CD4-positive, alpha-beta memory T cell (primary cell): ENCODE results near the gene MRPL1. TPM values are rescaled to one million over a fixed set of nuclear protein-coding genes. Genes with fewer than 3 reads are reported as not detected.

Experiments used
- CTCF ChIA-PET: fragments of 350-600 bp; sonication (Branson Sonifier 250); formaldehyde crosslinking; loops from one replicate; lab custom pipeline; 2021; ENCODE audit warnings: inconsistent platforms; ENCODE audit not compliant: partially characterized antibody; lab: Charles Lee
- POLR2A ChIA-PET: fragments of 350-600 bp; sonication (Branson Sonifier 250); formaldehyde crosslinking; loops from one replicate; lab custom pipeline; 2021; ENCODE audit not compliant: partially characterized antibody; lab: Charles Lee
- DNase-seq, 5 donors: peaks; one replicate each; pipeline versions ENCODE4 v3.0.0 to v3.0.0-alpha.2; 2020 to 2022; ENCODE audit warnings: mixed read lengths in 1 of 5
- H3K27ac ChIP-seq: one replicate; pipeline ENCODE4 v1.7.0; 2013; ENCODE audit warnings: low read depth, low read length
- H3K27me3 ChIP-seq: 2 replicates; pipeline ENCODE4 v1.7.0; 2013; ENCODE audit warnings: mild to moderate bottlenecking, low read length, moderate library complexity; ENCODE audit not compliant: insufficient read depth
- H3K36me3 ChIP-seq: 2 replicates; pipeline ENCODE4 v1.7.0; 2013; ENCODE audit warnings: mild to moderate bottlenecking, low read length, moderate library complexity; ENCODE audit not compliant: insufficient read depth
- H3K4me1 ChIP-seq: 2 replicates; pipeline ENCODE4 v1.7.0; 2013; ENCODE audit warnings: mild to moderate bottlenecking, low read length, moderate library complexity; ENCODE audit not compliant: insufficient read depth
- H3K4me3 ChIP-seq, 2 donors: one replicate each; pipeline ENCODE4 v1.7.0; 2013; ENCODE audit warnings: low read length in 2 of 2, mild to moderate bottlenecking in 1 of 2
- H3K9me3 ChIP-seq, 2 donors: one replicate each; pipeline ENCODE4 v1.7.0; 2013; ENCODE audit warnings: low read length in 2 of 2, control low read depth in 1 of 2; ENCODE audit not compliant: control insufficient read depth in 1 of 2
- H3K27ac Mint-ChIP-seq, 7 donors: one replicate each; pipeline ENCODE4 v1.8.0; 2020 to 2021; ENCODE audit warnings: mixed read lengths in 7 of 7, mild to moderate bottlenecking in 6 of 7, inconsistent platforms in 3 of 7, moderate library complexity in 3 of 7
- H3K27me3 Mint-ChIP-seq, 2 donors: one replicate each; pipeline ENCODE4 v1.8.0; 2020 to 2021; ENCODE audit warnings: mixed read lengths in 2 of 2
- H3K36me3 Mint-ChIP-seq, 2 donors: one replicate each; pipeline ENCODE4 v1.8.0; 2020 to 2021; ENCODE audit warnings: mixed read lengths in 2 of 2, inconsistent platforms in 1 of 2, mild to moderate bottlenecking in 1 of 2
- H3K4me1 Mint-ChIP-seq, 4 donors: one replicate each; pipeline ENCODE4 v1.8.0; 2020 to 2021; ENCODE audit warnings: mixed read lengths in 4 of 4, mild to moderate bottlenecking in 1 of 4
- H3K4me3 Mint-ChIP-seq, 8 donors: one replicate each; pipeline ENCODE4 v1.8.0; 2020 to 2021; ENCODE audit warnings: mixed read lengths in 8 of 8, mild to moderate bottlenecking in 7 of 8, moderate library complexity in 6 of 8, inconsistent platforms in 3 of 8
- H3K9me3 Mint-ChIP-seq, 8 donors: one replicate each; pipeline ENCODE4 v1.8.0; 2020 to 2021; ENCODE audit warnings: mixed read lengths in 8 of 8, mild to moderate bottlenecking in 5 of 8, inconsistent platforms in 3 of 8, moderate library complexity in 1 of 8
- intact Hi-C: fragments of 100-400 bp; cut with micrococcal nuclease; formaldehyde crosslinking; loops from one replicate; pipeline ENCODE4 v1.15.1; 2023
- polyA plus RNA-seq, 2 donors: library from polyadenylated mRNA; unstranded; fragments of 300-500 nt; fragmentation: Illumina TruSeq; gene quantifications; one replicate each; pipeline ENCODE4 v1.2.3, GENCODE V29; 2021
- total RNA-seq, 2 experiments: library from RNA; stranded (reverse); gene quantifications; one replicate each; pipeline ENCODE4 v1.2.3, GENCODE V29; 2021

Gene MRPL1
- total and polyA plus RNA-seq, 4 experiments from 2014 or later = 18.6 to 46.4 (median 25.0) TPM

DNA sequence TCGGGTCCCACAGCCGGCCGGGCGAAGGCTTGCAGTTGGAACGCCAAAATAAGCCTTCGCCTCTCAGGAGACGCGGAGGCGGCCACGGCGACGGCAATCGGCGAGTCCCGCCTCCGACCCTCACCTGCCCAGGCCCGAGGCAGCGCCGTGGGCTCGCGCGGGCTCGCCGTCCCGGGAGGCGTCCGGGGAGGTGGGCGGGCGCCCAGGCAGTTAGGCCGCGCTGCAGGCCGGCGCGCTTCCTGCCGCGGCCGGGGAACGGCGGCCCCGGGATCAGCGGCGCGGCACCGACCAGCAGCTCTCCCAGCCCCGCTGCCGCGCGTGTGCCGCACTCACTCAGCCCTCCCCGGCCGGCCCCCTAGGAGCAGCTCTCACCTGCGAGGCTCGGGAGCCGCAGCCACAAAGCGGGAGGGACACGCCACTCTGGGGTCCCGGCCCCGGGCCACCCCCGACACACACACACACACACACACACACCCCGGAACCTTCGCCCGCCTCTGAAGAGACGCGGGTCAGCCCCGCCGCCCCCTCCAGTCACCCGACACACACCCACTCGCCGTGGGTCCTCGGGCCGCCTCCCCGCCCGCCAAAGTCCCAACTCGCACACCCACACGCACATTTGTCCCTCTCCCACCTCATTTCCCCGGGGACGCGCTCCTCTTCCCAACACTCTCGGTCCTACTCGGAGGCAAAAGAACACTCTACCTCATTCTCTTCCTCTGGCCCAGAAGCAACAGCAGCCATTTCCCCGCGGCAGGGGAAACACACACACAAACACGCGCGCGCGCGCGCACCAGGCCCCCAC lies 43.8 kb upstream of the MRPL1 start, which contains the start of gene CNOT6L:
TSS of gene CNOT6L (minus strand) at position 767 of the 802 bp plus-strand sequence. CDS start at position 707, 60 bp downstream.
- ChIA-PET POLR2A (interaction anchor here (0.8 to 10.2 kb wide), 15 partner anchors 9 to 103 kb away, joined by 3 to 908 read pairs (median 5); partner anchors contain the start of gene MRPL1), CTCF (interaction anchor here (1.0 to 3.3 kb wide), 7 partner anchors 9 to 48 kb away, joined by 4 to 39 read pairs (median 11); partner anchors contain the start of gene MRPL1)
- Histone ChIP-seq H3K27ac (peak within 1 kb of the TSS; percentile 98), H3K9me3 (no peaks in the 10 kb centered on the region), H3K4me3 (peak within 1 kb of the TSS; percentile 81 to 87), H3K4me1 (peaks cover 69% of the 10 kb centered on the region), H3K36me3 (no peaks in the 10 kb centered on the region), H3K27me3 (no peaks in the 10 kb centered on the region)
- H3K4me1 Mint-ChIP-seq = peaks cover 40 to 74% (median 52%) of the 10 kb centered on the region in 4 donors
- peaks cover 0 to 12% (median 0%) of the 10 kb centered on the region in 8 donors for H3K9me3 Mint-ChIP-seq
- H3K27me3 Mint-ChIP-seq = peaks cover 0 to 4% of the 10 kb centered on the region in 2 donors
- peaks cover 4 to 38% of the 10 kb centered on the region in 2 donors for H3K36me3 Mint-ChIP-seq
- DNase-seq = peak in 4 of 5 donors; percentile 41 to 92 (median 90)
- intact Hi-C loops = loop anchor here (1.0 to 5.0 kb wide), 3 partner anchors 9 to 82 kb away; no protein-coding TSS in a partner anchor
- H3K4me3 Mint-ChIP-seq = peak within 1 kb of the TSS; percentile 99 to 100 (median 100)
- peak within 1 kb of the TSS; percentile 96 to 100 (median 99) for H3K27ac Mint-ChIP-seq

DNA sequence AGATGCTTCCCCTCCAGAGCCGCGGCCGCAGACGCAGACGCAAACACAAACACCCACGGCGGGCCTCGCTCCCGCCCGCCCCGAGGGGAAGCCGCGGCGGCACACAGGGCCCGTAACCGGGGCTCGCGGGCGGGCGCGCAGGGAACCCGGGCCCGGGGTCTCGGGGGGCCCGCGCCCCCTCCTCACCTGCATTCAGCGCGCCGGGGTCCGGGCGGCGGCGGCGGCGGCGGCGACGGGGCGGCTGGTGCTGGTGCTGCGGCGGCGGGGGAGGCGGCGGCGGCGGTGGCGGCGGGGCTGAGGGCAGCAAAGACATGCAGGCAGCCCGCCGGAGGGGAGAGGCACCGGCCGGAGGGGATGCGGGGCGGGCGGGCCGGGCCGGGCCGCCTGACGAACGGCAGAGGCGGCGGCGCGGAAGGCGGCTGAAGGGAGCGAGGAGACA lies 43.2 kb upstream of the MRPL1 start:
- Histone ChIP-seq H3K9me3 (no peaks in the 10 kb centered on the region), H3K27ac (peak overlapping the region; percentile 98), H3K36me3 (no peaks in the 10 kb centered on the region), H3K27me3 (no peaks in the 10 kb centered on the region), H3K4me1 (peaks cover 64% of the 10 kb centered on the region), H3K4me3 (peak overlapping the region; percentile 81 to 87)
- Mint-ChIP-seq H3K27me3 (peaks cover 0 to 4% of the 10 kb centered on the region in 2 donors), H3K36me3 (peaks cover 4 to 35% of the 10 kb centered on the region in 2 donors), H3K4me1 (peaks cover 36 to 67% (median 47%) of the 10 kb centered on the region in 4 donors), H3K9me3 (peaks cover 0 to 12% (median 0%) of the 10 kb centered on the region in 8 donors), H3K27ac (peak overlapping the region; percentile 96 to 100 (median 99)), H3K4me3 (peak overlapping the region; percentile 99 to 100 (median 100))
- ChIA-PET POLR2A (interaction anchor here (0.6 to 10.2 kb wide), 29 partner anchors 9 to 744 kb away, joined by 3 to 908 read pairs (median 5); partner anchors contain the start of genes CCNI and MRPL1), CTCF (interaction anchor here (1.5 to 3.3 kb wide), 6 partner anchors 34 to 43 kb away, joined by 15 to 43 read pairs (median 20); partner anchors contain the start of gene MRPL1)
- DNase-seq = peak in 2 of 5 donors; percentile 88 to 89
- intact Hi-C loops = loop anchor here (5.0 kb wide), 2 partner anchors 37 to 82 kb away; no protein-coding TSS in a partner anchor

DNA sequence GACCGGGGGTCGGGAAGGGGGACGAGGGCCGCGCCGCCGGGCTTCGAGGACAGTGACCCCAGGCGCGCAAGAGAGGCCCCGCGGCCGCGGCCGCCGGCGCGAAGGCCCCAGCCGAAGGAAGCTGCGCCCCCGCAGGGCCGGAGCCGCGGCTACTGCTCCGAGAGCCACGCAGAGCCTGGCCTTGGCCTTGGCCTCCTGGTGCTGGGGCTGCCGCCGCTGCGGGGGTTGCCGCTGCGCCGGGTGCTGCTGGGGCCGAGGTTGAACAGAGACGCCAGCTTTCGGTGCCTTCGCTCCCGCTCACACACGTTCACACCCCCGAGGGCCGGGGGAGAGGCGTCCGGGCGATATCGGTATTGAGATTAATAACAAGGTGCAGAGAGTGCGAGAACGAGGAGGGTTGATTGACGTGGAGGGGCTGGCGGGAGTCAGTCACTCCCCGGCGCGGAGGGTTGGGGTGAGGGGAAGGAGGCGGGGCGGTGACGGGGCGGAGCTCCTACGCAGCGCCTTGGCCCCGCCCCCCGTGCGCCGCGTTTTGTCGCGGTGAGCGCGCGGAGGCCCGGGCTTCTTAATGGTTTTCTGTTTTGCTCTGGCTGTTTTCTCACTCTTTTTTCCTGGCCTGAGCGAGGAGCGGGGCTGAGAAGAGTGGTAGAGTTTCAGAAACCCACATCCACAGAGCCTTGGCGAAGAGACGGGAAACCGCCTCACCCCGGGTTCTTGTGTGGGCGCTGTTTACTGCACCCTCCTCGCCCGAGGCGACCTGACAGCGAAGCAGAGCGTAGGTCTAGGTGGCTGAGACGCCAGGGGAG lies 42.6 kb upstream of the MRPL1 start:
- H3K27ac Mint-ChIP-seq = peak overlapping the region; percentile 94 to 100 (median 99)
- peak overlapping the region; percentile 90 to 98 (median 94) for H3K4me3 Mint-ChIP-seq
- intact Hi-C loops = loop anchor here (1.0 to 10.0 kb wide), 5 partner anchors 34 to 745 kb away; partner anchors contain the start of genes CCNI and MRPL1
- ChIA-PET CTCF (interaction anchor here (1.1 to 2.6 kb wide), 6 partner anchors 10 to 42 kb away, joined by 3 to 43 read pairs (median 16); partner anchors contain the start of gene MRPL1), POLR2A (interaction anchor here (0.6 to 10.2 kb wide), 36 partner anchors 8 to 744 kb away, joined by 3 to 908 read pairs (median 4); partner anchors contain the start of genes CCNI and MRPL1)
- H3K36me3 Mint-ChIP-seq = peaks cover 4 to 32% of the 10 kb centered on the region in 2 donors
- H3K4me1 Mint-ChIP-seq = peaks cover 34 to 66% (median 46%) of the 10 kb centered on the region in 4 donors
- peaks cover 0 to 12% (median 0%) of the 10 kb centered on the region in 8 donors for H3K9me3 Mint-ChIP-seq
- DNase-seq = peak; percentile 96 to 97 (median 97)
- no peaks in the 10 kb centered on the region for H3K27me3 ChIP-seq
- H3K36me3 ChIP-seq = no peaks in the 10 kb centered on the region
- H3K4me3 ChIP-seq = peak overlapping the region; percentile 80 to 86
- peak overlapping the region; percentile 98 for H3K27ac ChIP-seq
- peaks cover 0 to 4% of the 10 kb centered on the region in 2 donors for H3K27me3 Mint-ChIP-seq
- peaks cover 62% of the 10 kb centered on the region for H3K4me1 ChIP-seq
- H3K9me3 ChIP-seq = no peaks in the 10 kb centered on the region

DNA sequence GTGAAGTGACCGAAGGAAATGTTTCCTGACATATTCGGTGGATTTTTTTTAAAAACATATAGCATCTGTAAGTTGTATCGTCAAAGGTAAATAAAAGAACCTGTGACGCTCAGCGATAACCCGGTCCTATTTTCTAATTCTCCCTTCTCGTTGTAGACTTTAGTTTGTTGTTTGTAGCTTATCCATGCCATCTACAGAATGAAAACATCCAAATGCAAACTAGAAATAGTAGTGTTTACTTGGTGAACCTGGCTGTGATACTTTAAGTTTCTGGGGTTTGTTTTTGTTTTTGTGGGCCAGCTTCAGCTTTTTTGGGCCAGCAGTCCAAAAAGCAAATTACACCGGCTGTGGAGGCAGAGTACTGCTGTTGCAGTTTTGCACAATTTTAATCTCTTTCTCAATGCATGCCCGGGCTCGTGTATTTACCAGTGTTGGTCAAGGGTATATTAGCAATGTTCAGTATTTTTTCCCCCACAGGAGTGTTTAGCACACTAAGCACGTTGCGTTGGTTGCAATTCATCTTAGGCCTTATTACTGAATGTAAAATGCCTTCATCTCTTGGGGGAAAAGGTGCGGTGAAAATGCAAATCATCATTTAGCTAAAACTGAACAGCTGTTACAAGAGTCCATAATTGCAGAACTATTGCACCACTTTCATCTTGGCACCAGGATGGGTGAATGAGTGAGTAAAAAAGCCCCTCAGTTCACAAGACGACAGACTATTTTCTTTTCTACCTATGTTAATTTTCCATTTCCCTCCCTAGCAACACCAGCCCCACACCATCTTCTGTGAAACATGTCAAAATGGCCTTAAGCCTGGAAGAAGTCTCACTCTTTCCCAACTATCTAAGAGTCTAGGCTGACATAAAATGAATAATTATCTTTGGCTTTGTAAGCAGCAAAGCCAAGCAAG lies 41.7 kb upstream of the MRPL1 start:
- ChIA-PET CTCF (interaction anchor here (1.1 to 2.6 kb wide), 6 partner anchors 11 to 41 kb away, joined by 3 to 43 read pairs (median 16); partner anchors contain the start of gene MRPL1), POLR2A (interaction anchor here (0.9 to 10.2 kb wide), 36 partner anchors 7 to 745 kb away, joined by 3 to 908 read pairs (median 4); partner anchors contain the start of genes CCNI and MRPL1)
- peak overlapping the region; percentile 80 to 86 for H3K4me3 ChIP-seq
- peak overlapping the region; percentile 90 to 98 (median 94) for H3K4me3 Mint-ChIP-seq
- H3K27me3 ChIP-seq = no peaks in the 10 kb centered on the region
- peaks cover 0 to 4% of the 10 kb centered on the region in 2 donors for H3K27me3 Mint-ChIP-seq
- intact Hi-C loops = loop anchor here (1.0 to 10.0 kb wide), 3 partner anchors 33 to 746 kb away; partner anchors contain the start of genes CCNI and MRPL1
- no peaks in the 10 kb centered on the region for H3K36me3 ChIP-seq
- peak overlapping the region; percentile 98 for H3K27ac ChIP-seq
- H3K27ac Mint-ChIP-seq = peak overlapping the region; percentile 94 to 100 (median 99)
- no peaks in the 10 kb centered on the region for H3K9me3 ChIP-seq
- peaks cover 0 to 12% (median 0%) of the 10 kb centered on the region in 8 donors for H3K9me3 Mint-ChIP-seq
- DNase-seq = peak in 2 of 5 donors; percentile 24 to 69
- H3K4me1 ChIP-seq = peaks cover 62% of the 10 kb centered on the region
- H3K4me1 Mint-ChIP-seq = peaks cover 32 to 65% (median 44%) of the 10 kb centered on the region in 4 donors
- peaks cover 4 to 28% of the 10 kb centered on the region in 2 donors for H3K36me3 Mint-ChIP-seq

DNA sequence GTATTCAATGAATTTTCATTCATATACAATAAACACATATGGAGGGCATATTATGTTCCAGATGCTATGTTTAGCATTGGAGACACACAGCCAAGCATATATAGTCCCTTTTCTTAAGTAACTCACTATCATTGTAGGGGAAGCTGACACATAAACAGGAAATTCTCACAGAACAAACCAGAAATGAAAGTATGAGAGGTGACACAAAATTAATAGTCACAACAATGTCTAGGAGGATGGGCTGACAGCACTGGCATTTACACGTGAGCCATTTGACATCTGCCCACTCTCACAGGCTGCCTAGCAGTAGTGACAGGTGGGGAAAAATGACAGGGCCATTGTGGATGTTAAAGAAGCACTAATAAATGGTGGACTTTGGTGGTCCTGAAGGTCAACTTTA lies 40.9 kb upstream of the MRPL1 start:
- POLR2A ChIA-PET = interaction anchor here (1.3 to 10.2 kb wide), 5 partner anchors 10 to 38 kb away, joined by 4 to 908 read pairs (median 83); partner anchors contain the start of gene MRPL1
- intact Hi-C loops = loop anchor here (10.0 kb wide), 1 partner anchor 747 kb away; the partner anchor contains the start of gene CCNI

More for the DNA sequence above, 40.9 kb upstream of the MRPL1 start:
- H3K4me1 ChIP-seq = peaks cover 62% of the 10 kb centered on the region
- H3K27ac ChIP-seq = peak overlapping the region; percentile 98
- no peaks in the 10 kb centered on the region for H3K9me3 ChIP-seq
- Mint-ChIP-seq H3K27ac (peak overlapping the region; percentile 94 to 100 (median 99)), H3K4me3 (peak overlapping the region; percentile 90 to 98 (median 94)), H3K4me1 (peaks cover 29 to 67% (median 45%) of the 10 kb centered on the region in 4 donors), H3K36me3 (peaks cover 4 to 28% of the 10 kb centered on the region in 2 donors), H3K9me3 (peaks cover 0 to 12% (median 0%) of the 10 kb centered on the region in 8 donors), H3K27me3 (peaks cover 0 to 4% of the 10 kb centered on the region in 2 donors)
- CTCF ChIA-PET = interaction anchor here (0.6 to 2.6 kb wide), 3 partner anchors 31 to 40 kb away, joined by 3 to 43 read pairs (median 15); partner anchors contain the start of gene MRPL1
- peak; percentile 64 to 82 (median 73) for DNase-seq
- peak overlapping the region in 1 of 2 donors; percentile 80 for H3K4me3 ChIP-seq
- no peaks in the 10 kb centered on the region for H3K27me3 ChIP-seq
- no peaks in the 10 kb centered on the region for H3K36me3 ChIP-seq
